A549 (cell line): Measurements from ENCODE around the gene MBNL1.

ENCODE experiments used
- TF ChIP-seq, protein P1 (sequence below): fragments of 250-450 bp; sonication (Bioruptor Pico); IDR thresholded peaks from 2 replicates; pipeline ENCODE4 v1.5.0; 2021; ENCODE audit warnings: mild to moderate bottlenecking, moderate library complexity, borderline replicate concordance
- TF ChIP-seq, protein P2 (sequence below): fragments of >200 bp; sonication (Bioruptor Twin); formaldehyde crosslinking; IDR thresholded peaks from 3 replicates; pipeline ENCODE4 v1.5.1; 2016

DNA sequence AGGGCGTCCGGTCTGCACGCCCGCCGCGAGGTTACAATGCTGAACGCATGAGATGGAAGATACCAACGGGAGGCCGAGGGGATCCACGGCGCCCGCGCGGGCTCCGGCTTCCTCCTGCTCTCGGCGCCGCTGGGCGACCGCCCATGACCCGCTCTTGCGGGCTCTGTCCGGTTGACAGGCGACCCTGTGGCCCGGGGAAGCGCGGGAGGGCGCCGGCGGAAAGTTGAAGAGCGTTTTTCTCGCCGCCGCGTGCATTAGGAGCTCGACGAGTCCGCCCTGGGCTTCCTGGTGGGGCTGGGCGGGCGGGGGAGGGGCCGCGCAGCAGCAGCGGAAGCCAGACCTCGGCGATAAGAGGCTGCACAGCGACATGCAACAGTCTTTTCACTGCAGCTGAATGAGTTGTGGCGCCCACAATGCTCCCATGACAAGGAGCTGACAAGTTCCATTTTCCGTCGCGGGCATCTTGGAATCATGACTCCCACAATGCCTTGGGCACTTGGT, at the start of gene MBNL1:
- TF ChIP-seq, protein P1, sequence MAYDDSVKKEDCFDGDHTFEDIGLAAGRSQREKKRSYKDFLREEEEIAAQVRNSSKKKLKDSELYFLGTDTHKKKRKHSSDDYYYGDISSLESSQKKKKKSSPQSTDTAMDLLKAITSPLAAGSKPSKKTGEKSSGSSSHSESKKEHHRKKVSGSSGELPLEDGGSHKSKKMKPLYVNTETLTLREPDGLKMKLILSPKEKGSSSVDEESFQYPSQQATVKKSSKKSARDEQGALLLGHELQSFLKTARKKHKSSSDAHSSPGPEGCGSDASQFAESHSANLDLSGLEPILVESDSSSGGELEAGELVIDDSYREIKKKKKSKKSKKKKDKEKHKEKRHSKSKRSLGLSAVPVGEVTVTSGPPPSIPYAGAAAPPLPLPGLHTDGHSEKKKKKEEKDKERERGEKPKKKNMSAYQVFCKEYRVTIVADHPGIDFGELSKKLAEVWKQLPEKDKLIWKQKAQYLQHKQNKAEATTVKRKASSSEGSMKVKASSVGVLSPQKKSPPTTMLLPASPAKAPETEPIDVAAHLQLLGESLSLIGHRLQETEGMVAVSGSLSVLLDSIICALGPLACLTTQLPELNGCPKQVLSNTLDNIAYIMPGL = no peak
- TF ChIP-seq, protein P2, sequence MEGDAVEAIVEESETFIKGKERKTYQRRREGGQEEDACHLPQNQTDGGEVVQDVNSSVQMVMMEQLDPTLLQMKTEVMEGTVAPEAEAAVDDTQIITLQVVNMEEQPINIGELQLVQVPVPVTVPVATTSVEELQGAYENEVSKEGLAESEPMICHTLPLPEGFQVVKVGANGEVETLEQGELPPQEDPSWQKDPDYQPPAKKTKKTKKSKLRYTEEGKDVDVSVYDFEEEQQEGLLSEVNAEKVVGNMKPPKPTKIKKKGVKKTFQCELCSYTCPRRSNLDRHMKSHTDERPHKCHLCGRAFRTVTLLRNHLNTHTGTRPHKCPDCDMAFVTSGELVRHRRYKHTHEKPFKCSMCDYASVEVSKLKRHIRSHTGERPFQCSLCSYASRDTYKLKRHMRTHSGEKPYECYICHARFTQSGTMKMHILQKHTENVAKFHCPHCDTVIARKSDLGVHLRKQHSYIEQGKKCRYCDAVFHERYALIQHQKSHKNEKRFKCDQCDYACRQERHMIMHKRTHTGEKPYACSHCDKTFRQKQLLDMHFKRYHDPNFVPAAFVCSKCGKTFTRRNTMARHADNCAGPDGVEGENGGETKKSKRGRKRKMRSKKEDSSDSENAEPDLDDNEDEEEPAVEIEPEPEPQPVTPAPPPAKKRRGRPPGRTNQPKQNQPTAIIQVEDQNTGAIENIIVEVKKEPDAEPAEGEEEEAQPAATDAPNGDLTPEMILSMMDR = no peak
